ENCODE measurements around the gene SMAD3.

SMAD3 gene

DNA sequence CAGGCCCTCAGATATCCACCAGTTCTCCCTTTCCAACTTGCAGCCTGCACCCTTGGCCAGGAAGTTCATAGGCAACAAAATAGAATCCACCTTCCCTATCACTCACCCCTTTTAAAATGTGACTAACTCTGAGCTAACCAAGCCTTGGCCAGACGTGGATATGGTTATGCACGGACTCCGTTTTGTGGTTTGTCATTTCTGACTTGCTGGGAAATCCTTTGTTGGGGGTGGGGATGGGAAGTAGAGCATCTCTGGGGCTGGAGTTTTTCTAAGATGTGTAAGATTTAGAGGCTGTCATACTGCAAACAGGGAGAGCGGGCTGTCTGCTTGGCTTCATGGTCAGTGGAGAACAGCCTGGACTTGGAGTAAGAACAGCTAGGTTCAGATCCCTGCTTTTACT lies 62.6 kb downstream of the SMAD3 start:
- no peak for DNase-seq

DNA sequence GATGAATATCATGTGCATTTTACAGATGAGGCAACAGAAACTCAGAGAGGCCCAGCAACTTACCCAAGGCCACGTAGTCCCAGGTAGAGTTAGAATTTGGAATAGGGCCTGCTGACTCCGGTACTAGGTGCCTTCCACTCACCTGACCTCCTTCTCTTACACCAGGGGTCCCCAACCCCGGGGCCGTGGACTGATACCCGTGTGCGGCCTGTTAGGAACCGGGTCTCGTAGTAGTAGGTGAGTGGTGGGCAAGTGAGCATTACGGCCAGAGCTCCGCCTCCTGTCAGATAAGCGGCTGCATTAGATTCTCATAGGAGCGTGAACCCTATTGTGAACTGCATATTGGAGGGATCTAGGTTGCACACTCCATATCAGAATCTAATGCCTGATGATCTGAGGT lies 64.8 kb downstream of the SMAD3 start:
- DNase-seq = no peak

DNA sequence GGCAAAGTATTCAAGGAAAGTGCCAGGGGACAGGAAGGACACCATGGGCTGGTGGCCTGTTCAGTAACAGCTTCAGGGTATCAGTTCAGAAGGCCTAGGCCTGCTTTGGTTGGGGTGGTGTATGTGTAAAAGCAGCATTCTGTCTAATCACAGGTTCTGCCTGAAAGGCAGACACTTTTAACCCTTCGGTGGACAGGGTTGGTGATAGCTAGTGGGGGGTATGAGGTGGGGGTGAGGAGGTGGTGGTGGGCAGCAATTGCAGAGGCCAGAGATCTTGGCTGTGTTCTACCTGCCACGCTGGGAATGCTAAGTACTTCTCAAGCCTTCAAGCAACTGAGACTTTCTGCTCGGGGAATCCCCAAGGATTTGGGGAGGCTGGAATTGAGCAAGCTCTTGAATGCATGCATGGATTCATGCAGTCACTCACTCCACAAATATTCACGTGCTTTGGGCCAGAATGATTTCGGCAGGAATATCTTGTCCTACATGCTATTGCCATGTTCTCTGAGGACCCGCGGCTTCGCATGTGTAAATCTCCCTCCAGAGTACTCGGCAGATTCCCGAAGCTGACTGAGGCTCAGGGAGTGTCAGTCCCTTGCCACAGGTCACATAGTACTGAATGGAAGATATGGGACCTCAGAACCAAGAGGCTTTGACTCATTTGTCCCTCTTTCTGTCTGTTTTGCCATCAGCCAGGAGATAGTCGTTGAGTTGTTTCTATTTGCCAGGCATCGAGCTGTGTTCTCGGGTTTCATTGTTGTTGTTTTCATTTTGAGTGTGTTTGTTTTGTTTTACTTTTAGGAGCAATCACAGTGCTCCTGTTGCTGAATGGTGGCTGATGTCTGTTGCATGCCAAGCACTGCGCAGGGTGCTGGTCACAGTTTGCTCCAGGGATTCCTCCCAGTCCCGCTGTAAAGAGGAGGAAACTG lies 65.5 kb downstream of the SMAD3 start:
- DNase-seq = no peak

DNA sequence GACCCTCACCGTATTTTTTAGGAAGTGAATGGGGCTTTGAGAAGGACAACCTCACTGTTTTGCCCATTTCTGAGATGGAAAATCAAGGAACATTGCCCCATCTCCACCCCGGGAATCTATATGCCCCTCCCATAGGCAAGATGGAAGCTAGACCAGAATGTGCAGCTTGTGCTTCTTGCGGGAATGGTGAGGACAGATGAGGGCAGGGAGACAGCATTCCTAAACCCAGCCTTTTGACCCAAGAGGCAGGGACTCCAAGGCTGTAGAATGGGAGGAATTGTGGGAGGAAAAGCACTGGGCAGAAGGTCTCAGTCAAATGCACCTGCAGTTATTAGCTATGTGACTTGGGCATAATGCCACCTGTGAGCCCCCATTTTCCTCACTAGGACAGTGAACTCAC lies 66.9 kb downstream of the SMAD3 start:
- no peak for DNase-seq

DNA sequence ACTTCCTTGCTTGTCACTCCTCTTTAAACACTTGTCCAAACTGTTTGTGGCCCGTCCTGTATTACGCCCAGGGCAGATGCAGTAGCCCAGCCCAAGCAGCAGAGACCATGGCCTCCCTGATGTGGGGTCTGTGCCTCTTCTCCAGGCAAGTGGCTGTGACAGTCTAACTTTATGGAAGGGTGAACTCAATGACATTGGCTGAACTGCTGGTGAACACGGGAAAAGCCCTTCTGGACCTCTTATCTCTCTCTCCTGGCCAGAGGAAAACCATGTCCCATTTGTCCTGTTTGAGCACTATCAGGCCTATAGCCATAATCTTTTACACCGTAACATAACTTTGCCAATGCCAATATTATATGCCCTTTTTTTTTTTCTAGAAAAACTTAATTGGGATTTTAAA lies 67.6 kb downstream of the SMAD3 start:
- DNase-seq = no peak

DNA sequence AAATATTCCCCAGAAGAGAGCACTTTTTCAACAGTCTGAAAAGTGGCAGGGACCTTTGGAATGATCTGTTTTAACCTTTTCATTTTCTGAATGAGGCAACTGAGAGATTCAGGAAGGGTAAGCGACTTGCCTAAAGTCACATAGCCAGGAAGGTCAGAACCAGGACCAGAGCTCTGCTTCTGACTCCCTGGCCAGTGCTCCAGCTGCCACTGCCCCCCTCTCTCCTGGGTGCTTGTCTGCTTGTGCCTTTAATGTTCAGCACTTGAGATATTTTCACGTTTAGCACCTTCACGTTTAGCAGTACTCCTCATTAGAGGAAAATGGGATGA lies 68.3 kb downstream of the SMAD3 start:
- DNase-seq = no peak

DNA sequence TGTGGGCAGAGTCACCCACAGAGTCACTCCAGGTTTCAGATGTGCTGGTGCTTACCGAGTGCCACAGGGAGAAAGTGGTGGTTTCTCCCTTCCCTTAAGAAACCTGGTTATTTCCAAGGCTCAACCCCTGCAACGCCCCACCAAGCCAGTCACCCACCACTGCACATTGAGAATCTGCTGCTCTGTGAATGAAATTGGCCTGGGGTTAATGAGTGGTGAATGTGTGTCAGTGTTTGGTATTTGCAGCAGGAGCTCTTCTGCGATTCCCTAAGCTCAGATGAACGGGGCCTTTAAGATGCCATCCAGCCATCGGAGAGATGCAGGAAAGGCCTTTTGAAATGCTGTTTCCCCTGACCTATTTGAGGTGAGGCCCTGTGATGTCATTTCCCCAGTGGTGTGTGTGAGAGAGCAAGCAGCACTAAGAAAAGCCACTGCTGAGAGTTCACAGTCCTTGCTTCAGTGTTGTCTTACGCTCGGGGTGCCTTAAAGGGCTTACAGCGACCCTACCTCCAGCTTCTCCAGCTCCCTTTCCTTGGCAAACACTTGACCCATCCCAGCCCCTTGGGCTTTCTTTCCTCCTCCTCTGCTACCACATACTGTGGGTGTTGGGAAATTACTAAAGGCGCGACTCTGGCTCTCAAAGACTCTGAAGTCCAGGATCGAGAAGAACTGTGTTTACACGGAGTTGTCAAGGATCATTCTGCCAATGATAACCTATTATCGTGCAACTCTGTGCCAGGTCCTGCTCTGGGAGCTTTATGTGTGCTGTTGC lies 68.9 kb downstream of the SMAD3 start:
- DNase-seq = no peak

DNA sequence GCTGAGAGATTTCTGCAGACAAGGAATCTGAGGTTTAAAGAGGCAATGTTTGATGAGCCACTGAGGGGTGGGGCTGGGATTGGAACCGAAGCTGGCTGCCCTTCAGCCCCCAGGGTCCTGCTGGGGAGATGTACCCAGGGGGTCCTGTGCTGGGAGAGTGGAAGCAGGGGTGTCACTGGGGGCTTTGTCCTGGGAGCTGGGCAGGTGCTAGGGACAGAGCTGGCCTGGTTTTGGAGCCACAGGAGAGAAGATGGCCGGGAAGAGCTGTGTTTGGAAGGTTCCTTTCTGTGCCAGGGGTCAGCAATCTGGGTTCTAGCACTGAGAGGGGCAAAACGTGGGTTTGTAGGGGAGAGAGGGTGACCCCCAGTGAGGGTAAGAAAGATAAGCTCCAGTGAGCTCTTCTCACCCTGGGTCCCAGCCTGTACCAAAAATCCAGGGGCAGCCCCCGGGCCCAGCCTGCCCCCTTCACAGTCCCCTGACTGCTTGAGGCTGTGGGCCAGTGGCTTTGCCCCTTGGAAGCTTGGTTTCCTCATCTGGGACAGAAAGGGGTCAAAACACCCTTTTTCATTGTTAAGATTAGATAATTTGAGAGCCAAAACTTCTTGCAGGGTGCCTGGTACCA lies 69.6 kb downstream of the SMAD3 start:
- DNase-seq = no peak

DNA sequence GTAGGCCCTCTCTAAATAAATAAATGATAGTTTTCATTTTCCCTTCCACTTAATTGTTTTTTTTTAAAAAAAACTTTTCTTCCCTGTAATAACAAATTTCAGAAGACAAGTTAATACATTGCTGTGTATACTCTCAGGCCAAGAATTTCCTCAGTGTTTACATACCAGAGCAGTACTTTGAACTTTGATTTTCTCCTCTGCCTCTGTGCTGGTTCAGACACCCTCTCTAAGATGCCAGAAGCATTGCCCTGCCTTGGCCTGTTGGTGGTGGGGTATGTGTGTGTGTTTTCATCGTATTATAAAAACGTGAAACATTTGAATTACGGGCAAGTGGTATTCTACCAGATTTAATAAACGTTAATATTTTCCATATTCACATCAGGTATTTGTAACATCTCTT lies 70.1 kb downstream of the SMAD3 start:
- DNase-seq = no peak

DNA sequence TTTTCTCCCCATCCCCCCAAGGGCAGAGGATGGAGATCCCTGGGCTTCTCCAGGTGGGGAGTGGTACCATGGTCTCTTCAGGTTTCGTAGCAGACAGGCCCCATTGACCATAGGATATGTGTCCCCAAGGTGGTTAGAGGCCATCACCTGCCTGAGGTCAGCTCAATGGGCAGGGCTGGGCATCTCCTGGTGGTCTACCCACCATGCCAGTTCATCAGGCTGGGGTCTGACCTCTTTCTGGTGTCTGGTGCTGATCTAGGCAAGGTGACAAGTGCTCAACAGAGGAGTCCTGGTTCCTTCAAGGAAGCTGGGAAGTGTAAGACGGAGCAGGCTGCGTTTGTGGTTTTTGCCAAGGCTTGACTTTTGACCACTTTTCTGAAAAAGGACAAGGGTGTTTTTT lies 71.4 kb downstream of the SMAD3 start:
- no peak for DNase-seq

DNA sequence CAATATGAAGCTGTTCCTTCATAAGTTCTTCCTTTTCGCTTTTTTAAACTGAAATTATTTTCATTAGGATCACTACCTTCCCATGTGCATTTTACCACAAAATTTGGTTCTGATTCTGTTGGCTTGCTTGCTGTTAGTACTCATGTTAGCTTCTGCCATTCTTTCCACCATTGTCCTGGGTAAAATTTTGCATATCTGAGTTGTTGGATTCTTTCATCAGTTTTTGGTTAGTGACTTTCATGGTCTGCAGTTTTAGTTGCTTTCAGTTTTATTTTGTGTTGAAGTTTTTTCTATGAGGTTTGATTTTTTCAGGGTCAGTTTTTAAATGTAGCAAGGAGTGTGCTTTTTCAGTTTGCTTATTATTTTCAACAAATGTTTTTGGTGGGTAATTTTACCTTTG lies 71.9 kb downstream of the SMAD3 start:
- DNase-seq = no peak

DNA sequence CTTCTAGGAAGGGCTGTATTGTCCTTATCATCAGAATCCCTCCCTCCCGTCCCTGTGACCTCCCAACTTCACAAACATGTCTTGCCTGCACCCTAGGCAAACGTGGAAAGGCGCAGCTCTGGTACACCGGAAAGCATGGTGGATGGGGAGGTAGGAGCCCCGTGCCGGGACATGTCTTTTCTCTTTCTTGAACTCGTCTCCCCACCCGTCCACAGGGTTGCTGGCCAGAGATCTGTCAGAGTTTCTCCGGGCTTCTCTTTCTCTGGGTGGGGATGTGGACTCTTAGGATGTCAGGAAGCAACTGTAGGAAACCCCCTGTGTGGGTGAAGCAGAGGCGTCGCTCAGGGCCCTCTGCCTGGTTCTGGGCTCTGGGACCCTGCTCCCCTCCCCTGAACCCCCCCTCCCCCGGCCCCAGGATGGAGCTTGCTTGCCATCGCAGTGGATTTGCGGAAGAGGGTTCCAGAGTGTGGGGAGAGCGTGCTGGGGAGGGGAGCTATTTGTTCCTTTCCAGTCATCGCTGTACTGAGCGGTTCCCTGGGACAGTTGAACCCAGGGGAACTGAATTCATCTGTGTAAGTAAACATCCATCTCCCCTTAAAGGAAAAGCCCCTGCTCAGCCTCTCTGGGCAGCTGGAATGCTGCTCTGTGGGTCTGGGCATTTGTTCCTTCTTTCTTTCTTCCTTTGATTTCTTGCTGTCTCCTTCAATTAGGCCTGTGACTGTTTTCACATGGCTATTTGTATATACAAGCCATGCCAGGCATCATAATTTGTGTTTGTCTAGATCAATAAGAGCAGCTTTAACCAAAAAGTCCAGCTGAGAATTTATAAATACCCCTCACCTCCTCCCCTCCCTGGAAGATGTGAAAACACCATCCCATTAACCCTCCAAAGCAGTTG lies 72.8 kb downstream of the SMAD3 start:
- peak; percentile 48 for DNase-seq

DNA sequence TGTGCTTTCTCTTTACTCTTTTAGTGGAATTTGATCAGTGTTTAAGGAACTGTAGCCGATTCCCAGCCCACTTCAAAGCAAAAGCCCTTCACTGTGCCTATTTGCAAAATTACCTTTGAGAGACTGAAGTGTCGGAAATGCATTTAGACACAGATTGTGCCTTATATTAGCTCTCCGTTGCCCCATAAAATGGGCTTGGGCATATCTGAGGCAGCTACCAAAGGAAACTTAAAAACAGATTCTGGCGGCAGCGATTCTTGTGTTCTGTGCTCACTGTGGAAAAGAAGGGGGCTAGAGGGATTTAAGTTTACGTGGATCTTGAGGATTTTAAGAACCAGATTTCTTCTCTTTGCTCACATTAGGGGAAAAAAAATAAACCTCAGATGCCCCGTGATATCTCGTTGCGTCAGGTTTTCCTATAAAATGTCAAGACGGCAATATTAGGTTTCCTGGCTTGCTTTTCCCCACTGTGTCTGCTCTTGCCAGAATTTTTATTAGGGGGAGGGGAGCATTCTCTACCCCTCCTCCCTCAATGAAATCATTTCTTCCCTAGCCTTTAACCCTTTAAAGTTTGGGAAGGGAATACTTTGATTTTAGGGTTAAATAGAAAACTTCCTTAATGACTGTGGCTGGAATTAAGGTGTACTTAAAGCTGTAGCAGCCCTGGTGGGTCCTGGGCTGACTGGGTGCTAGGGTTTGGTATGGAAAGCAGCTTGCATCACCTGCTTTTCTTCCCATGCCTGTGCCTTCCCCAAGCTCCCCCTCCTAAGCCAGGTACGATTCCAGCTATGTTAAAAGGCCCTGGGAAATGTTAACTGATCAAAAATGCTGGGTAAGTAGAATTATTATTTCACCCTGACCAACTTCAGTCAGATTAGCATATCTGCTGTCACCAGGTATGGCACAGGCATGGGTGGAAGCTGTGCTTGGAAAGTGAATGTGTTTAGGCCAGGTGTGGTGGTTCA lies 73.8 kb downstream of the SMAD3 start:
- no peak for DNase-seq

DNA sequence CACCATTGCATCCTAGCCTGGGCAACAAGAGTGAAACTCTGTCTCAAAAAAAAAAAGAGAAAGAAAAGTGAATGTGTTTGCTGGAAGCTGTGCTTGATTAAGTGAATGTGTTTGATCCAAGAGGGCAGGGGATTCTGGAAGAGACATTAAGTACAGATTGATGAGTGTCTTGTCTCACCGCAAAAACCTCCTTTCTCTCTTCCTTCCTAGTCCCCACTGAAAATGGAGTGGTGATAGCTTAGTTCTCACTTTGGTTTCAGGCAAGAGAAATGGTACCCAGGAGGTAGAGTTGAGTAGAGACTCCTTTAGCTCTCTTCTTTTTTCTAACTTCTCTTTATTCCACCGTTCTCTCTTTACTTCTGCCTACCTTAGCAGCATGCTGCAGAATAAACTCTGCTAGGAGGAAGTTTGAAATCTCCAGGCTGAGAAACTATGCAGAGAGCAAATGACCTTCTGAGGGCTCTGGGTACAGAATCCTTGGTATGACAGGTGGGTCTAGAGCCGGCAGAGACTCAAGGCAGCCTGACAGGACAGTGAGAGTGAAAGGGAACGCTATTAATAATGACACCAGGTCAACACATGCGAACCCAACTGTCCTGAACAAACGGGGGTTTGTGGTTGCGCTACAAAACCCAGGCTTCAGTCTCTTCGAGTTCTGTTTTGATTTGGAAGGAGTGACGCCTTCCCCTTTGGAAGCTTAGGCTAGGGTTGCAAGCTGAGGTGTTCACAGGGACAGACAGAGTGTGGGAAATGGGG lies 74.9 kb downstream of the SMAD3 start:
- no peak for DNase-seq

DNA sequence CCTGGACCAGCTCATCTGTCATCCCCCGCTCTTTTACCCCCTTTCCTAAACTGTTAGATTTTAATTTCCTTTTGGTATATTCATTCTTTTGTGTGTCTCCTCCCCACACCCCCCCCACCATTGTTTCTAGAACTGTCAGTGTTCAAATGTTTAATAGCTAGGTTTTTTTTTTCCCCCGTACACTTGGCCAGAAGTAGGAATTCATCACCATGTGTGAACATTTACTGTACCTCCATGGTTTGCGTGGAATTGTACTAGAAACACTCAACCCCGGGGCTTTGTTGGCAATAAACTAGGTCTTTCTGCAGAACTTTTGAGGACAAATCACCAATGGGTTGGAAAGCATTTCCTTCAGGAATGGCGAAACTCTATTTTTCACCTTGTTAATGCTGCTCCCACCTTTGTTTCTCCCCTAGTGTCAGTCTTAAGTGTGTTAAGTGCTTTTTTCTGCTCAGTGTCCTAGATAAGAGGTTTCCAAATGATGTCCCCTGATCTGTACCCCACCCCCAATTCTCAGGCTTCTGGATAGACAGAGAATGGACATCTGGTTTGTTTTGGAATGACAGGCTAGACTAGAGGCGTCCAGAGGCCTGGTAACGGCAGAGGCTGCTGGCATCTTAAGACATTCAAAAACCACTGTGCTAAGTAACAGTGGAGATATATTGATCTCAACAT lies 76.8 kb downstream of the SMAD3 start:
- no peak for DNase-seq

DNA sequence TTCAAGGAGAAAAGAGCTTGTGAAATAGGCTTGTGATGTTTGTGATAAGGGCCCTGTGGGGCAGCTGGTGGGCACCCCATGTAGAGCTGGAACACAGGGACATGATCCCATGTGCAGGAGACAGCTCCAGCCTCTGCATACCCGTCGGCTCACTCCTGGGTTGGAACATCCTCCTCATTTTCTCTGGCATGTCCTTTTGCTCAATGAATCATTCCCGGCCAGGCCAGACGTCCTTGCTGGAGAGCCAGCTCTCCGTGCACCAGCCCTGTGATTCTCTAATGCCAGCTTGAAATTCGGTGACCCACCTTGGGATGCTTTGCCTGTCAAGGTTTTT lies 77.3 kb downstream of the SMAD3 start:
- no peak for DNase-seq

DNA sequence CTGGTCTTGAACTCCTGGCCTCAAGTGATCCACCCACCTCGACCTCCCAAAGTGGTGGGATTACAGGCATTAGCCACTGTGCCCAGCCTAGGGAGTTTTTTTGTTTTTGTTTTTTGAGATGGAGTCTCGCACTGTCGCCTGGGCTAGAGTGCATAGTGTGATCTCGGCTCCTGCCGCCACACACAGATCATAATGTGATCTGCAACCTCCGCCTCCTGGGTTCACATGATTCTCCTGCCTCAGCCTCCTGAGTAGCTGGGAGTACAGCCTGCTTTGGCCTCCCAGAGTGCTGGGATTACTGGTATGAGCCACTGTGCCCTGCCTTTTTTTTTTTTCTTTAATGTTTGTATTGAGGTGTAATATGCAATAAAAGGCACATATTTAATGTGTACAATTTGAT lies 78.2 kb downstream of the SMAD3 start:
- DNase-seq = no peak

DNA sequence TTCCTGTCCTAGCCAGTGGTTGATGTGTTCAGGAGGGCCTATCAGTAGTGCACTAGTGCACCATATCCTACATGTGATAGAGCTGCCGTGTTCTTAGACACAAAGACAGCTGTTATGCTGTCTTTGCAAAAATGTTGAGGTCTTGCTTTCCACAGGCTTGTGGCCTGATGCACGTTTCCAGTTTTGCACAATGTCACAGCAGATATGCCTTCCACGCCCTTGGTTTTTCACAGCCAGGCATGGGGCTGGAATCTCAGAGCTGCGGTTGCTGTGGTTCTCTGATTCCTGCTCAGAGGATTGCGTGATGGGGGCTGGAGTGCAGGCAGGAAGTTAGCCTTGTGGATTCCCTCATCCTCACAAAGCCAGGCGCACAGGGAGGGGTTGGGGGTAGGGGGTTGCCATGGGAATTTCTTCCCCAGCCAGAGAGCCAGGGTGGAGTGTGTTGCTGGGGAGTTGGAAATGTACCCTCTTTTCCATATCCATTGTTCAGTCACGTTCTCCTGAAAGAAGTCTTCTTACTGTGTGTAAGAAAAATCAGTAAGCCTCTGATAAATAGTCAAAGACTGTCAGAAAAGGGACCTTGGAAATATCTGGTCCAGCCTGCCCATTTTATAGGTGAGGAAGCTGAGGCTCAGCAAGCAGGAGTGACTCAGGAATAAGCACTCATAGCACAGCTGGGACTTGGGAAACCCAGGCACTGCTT lies 79.4 kb downstream of the SMAD3 start:
- no peak for DNase-seq

DNA sequence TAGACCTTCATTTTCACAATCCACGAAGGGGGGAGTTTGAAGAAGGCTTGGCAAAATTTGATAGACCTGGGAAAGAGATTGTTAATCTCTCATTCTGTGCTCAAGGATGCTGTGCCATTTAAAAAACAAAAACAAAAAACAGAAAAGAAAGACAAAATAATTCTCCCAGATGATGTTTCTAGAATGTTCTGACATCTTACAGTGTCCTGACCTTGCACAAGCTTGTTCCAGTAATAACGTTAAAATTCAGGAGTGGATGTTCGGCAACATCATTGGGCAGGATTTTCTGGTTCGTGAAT lies 79.9 kb downstream of the SMAD3 start:
- DNase-seq = no peak

DNA sequence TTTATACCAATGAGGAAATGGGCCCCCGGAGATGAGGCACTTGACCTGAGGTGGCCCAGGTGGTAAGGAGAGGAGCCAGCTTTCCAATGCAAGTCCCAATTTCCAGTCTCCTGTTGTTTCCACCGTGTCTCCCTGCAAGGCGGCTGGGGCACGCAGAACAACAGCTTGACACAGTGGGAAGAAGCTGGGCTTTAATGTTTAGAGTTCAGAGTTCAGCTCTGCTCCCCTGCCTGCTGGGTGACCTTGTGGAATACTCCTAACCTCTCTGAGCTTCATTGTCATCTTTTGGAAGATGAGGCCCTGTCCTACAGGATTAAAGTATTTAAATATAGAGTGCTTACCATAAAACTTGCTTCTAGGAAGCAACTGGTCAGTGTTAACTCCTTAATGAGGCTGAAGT lies 80.3 kb downstream of the SMAD3 start:
- DNase-seq = no peak

Measured in NCI-H526 treated with DMSO at 0.1 percent for 48 hours (cell line).